Left kidney (tissue), 2 donors: ENCODE data around the gene KCNK4. TPM values are rescaled to one million over a fixed set of nuclear protein-coding genes. Genes with fewer than 3 reads are reported as not detected.

Source experiments
- DNase-seq: peaks from one replicate; pipeline ENCODE4 v3.0.0-alpha.2; 2013
- polyA plus RNA-seq: library from polyadenylated mRNA; unstranded; fragments of 120-200 nt; gene quantifications from one replicate; pipeline ENCODE4 v1.2.1, GENCODE V29; 2013; ENCODE audit not compliant: insufficient read length

The KCNK4 gene
- polyA plus RNA-seq, 1 donor = not detected

DNA sequence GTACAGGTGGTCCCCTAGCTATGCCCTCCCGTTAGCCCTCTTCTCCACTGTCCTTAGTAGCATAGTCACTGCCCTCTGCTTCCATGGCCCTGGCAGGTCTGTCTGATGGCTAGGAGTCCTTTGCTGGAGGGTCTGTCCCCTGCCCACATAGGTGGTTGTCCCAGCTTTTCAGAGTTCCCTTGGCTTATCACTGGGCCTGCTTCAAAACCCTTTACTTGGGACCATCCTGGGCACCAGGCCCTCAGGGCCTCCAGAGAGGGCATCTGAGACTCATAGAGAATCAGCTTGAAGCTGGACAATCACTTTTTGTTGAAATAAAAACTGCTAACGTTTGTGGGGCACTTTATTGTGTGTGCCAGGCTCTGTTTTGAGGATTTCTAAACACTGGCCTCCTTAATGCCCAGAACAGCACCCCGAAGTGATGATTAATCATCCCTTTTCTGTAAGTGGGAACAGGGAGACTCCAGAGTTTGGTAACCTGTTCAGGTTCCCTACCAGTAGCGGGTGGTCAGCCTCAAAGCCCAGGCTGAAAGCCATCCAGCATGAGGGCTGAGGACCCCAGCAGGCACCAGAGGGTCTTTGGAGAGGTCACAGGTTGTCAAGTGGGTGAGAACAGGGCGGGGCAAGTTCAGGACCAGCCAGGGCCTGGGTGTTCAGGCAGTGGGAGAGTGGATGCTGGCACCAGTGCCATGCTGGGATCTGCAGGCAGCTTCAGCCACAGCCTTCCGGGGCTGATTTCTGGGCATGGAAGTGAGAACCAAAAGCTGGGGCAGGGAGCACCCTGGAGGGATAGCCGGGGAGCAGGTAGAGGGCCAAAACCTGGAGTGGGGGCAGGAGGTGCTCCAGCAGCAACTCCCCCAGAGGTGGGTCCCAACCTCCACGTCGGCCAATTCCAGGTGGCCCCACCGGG, 495 bp upstream of the KCNK4 start:
- no peak for DNase-seq

DNA sequence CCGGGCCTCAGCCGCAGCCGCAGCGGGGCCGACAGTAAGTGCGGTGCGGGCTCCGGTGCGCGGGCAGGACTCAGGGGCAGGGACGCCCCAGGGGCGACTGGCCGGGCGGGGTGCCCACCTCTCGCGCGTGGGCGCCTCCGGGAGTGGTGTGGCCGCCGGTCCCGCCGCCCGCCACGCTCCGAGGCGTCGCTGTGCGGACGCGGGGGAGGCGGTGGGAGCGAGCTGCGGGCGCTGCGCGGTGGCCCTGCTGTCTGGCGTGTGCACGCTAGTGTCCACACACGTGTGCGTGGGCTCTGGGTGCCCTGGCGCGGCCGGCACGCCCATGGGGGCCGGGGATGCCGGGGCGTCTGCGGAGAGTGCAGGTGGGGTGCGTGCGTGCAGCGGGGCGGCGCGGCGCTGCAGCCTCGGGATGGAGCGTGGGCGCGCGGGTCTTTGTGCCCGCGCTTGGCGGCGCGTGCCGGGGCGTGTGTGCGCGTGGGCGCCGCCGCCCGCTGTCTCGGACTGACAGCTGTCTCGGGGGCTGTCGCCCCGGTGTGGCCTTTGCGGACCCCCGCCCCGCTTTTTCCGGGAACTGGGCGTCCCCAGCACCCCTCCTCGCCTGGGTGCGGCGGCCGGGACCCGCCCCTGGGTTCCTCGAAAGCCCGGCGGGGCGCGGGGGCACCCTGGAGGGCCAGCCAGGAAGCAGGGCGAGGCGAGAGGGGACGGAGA, 804 bp downstream of the KCNK4 start:
- no peak for DNase-seq

GRCh38 chr11:64292460-64293254, 1.6 kb downstream of the KCNK4 start:
- DNase-seq = no peak

DNA sequence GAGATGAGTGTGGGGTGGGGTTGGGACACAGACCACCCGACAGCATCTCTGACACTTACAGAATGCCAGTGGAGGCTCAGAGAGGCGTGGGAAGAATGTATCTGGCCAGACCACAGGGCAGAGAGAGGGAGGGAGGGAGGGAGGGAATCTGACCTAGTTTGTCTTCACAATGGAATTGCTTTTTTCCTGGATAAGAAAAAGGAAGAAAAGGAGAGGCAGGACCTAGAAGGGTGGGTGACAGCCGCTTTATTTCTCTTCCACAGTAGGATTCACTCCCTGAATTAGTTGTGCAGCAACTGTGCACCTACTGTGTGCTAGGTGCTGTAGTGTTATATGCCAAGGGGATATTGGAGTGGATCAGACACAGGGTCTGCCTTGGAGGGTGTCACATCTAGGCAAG, 3.7 kb downstream of the KCNK4 start:
- DNase-seq = no peak

DNA sequence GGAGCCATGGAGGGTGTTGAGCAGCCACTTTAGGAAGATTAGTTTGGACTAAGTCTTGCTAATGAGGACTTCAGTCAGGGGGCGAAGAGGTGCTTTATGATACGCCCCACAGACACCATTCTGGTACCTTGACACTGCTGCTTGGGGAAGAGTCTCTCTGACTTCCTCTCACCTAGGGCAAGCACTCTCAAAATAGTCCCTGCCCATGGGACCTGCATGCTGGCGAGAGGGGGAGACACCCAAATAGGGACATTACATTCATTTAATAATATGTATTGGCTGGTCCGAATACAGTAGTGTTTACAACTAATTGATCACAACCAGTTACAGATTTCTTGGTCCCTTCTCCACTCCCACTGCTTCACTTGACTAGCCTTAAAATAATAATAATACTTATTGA, 4.7 kb downstream of the KCNK4 start:
- no peak for DNase-seq

DNA sequence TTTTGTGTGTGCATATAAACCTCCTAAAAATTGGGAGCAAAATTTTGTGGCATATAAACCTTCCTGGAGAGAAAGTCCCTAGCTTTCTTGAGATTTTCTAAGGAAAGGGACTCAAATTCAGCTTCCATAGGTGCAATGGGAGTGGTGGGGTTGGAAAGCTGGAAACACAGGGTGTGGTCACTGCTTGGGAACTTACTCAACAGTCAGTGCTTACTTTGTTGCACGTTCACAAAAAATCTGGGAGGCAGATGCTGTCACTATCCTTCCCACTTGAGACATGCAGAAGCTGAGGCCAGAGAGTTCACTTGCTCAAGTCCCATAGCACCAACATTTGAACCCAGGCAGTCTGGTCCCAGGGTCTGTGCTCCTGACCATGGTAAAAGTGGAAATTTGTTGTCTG, 5.1 kb downstream of the KCNK4 start:
- DNase-seq = no peak

DNA sequence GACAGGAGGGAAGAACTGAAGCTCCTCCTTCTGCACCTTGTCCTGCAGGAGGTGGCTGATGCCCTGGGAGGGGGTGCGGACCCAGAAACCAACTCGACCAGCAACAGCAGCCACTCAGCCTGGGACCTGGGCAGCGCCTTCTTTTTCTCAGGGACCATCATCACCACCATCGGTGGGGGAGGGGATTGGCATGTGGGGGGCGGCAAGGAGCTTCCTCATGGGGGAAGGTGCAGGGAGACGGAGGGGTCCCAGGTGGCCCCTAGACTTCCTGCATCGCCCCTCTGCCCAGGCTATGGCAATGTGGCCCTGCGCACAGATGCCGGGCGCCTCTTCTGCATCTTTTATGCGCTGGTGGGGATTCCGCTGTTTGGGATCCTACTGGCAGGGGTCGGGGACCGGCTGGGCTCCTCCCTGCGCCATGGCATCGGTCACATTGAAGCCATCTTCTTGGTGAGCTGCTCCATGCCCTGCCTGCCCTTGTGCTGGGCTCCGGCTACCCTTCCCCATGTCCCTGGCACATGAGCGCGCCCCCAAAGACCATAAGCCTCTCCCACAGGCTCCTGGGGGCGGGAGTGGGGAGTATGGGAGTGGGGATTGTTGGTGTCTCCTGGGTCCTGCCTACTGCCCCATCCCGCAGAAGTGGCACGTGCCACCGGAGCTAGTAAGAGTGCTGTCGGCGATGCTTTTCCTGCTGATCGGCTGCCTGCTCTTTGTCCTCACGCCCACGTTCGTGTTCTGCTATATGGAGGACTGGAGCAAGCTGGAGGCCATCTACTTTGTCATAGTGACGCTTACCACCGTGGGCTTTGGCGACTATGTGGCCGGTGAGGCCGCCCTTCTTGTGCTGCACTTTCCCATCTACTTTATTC, 6.0 kb downstream of the KCNK4 start:
- DNase-seq = no peak

DNA sequence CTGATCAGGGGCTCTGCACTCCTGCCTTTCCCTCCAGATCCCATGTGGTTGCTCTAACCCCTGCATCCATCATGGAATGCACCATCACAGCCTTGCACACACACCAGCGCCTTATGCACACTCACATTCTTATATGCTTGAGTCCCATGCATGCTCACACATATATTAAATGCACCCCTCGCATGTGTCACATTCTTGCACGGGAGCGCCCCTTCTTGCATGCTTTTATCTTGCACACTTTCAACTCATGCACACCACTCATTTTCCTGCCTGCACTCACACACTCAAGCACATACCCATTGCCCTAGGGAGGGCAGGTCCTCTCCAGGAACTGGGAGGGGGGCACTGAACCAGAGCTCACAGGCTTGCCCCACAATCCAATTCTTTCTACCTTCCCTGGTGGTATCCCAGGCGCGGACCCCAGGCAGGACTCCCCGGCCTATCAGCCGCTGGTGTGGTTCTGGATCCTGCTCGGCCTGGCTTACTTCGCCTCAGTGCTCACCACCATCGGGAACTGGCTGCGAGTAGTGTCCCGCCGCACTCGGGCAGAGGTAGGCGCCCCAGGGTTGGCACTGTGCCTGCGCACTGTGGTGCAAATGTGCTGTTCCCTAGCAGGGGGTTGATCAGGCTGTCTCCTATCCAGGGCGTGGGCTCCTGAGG, 6.7 kb downstream of the KCNK4 start:
- no peak for DNase-seq

GRCh38 chr11:64298966-64299846, 8.1 kb downstream of the KCNK4 start:
- DNase-seq = no peak

DNA sequence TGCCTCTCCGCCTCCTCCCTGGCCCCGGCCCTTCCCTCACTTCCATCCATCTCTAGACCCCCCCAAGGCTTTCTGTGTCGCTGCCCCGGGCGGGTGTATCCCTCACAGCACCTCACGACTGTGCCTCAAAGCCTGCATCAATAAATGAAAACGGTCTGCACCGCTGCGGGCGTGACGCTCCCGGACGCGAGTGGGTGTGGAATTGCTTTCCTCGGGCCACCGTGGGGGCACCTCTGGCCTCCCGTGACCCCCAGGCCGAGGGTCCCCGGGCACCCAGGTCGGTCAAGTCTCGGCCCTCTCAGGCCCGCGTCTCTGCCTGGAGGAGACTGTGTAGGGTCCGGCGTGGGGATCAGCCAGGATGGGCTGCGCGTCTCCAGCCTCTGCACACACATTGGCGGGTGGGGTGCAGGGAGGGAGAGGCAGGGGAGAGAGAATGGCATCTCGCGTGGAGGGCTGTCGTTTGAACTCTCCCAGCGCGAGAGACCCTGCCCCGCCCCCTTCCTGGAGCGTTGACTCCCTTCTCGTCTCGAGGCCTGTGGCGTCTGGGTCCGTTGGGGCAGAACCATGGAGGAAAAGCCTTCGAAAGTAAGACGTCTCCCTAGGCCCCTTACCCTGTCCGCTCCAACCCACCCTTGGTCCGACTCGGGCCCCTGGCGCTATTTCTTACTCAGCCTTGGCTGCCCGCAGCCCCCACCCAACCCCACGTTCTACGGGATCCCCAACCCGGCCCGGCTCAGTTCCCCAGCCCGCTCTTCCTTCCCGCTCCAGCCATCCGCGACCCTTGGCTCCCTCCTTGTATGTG, 8.9 kb downstream of the KCNK4 start, which contains the start of gene CATSPERZ:
Gene CATSPERZ (plus strand): TSS at position 512 of the 802 bp plus-strand sequence. CDS start 53 bp downstream, at position 565.
- DNase-seq = no peak

DNA sequence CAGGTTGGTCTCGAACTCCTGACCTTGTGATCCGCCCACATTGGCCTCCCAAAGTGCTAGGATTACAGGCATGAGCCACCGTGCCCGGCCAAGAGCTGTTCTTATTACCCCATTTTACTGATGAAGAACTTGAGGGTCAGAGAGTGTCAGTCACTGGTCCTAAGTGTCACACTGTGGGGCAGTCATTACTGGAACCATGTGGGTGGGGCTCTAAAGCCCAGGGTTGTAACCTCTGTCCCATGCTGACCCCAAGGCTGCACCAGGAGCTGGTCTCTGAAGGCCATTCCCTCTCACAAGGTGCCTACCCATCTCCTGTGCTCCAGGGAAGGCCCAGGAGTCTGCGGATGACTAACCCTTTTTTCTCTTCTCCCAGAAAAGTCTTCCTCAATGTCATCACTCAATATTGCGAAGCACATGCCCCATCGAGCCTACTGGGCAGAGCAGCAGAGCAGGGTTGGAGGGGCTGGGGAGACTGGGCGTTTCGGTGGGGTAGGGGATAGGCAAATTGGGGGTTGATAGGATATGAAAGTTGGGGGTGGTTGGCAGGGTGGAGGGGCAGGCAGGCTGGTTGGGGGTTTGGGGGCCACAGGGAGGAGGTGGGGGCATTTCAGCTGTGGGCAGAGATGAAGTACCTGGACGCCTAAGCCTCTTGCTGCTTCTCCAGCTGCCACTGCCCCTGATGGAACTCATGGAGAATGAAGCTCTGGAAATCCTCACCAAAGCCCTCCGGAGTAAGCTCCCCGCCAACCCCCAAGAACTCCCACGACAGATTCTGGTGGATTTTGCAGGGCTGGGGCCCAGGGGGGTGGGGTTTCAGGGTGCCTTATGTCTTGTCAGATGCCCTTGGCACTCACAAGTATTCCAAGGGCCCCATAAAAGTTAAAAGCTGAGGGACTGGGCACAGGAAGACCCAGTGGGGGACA, 12.3 kb downstream of the KCNK4 start:
- DNase-seq = no peak

- no peak for DNase-seq
Measured at GRCh38 chr11:64304032-64304315, 12.9 kb downstream of the KCNK4 start.

DNA sequence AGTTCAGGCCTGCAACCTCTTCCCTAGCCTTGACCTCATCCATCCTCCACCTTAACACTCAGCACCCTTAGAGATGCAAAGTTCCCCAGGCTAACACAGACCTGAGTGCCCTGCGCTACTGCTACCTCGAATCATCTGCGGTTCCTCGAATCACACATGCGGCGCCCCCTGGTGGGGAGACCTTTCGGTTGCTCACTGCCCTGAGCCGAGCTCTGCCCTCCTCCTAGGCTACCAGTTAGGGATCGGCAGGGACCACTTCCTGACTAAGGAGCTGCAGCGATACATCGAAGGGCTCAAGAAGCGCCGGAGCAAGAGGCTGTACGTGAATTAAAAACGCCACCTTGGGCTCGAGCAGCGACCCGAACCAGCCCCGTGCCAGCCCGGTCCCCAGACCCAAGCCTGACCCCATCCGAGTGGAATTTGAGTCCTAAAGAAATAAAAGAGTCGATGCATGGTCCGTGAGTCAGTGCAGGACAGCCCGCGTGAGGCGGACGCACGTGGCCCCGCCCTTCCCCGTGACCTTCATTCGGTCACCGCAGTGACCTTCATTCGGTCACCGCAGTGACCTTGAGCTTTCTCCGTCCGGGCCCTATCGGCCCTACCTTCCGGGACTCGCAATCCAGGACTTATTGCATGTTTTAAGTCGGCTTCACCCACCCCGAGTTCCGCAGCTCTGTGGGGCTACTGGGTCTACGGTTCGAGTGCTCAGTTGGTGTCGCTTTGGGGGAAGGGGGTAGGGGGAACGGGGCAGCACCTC, 13.4 kb downstream of the KCNK4 start:
- DNase-seq = peak; percentile 86

- peak; percentile 97 for DNase-seq
Measured at GRCh38 chr11:64305075-64305690, 14.1 kb downstream of the KCNK4 start, which contains the start of gene ESRRA. Gene ESRRA (plus strand): TSS chr11:64305524. CDS start chr11:64307180, 1,656 bp downstream.

- peak; percentile 46 for DNase-seq
Measured at GRCh38 chr11:64305691-64306562, 14.8 kb downstream of the KCNK4 start.

DNA sequence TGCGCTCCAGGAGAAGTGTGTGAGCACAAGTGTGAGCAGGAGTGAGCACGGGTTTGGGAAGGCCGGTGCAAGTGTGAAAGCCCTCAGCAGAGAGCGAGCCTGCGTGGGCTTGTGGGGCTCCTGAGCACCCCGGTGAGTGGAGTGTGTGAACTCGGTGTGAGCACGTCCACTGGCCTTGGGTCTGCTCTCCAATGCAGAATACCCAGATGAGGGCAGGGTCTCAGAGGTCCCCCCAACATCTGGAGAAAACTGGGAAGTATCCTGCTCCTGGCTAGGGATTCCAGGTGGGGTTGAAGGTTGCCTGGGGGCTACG, 15.4 kb downstream of the KCNK4 start:
- DNase-seq = no peak
